Kidney glomerular epithelial cell (primary cell): Measurements from ENCODE around the gene ESYT1.
A peak's percentile ranks its signal among the peaks of the same experiment; 100 is the strongest.

Experiments
- DNase-seq: peaks from one replicate; lab custom pipeline; 2025; lab: John Stamatoyannopoulos, UW

ESYT1 gene

DNA sequence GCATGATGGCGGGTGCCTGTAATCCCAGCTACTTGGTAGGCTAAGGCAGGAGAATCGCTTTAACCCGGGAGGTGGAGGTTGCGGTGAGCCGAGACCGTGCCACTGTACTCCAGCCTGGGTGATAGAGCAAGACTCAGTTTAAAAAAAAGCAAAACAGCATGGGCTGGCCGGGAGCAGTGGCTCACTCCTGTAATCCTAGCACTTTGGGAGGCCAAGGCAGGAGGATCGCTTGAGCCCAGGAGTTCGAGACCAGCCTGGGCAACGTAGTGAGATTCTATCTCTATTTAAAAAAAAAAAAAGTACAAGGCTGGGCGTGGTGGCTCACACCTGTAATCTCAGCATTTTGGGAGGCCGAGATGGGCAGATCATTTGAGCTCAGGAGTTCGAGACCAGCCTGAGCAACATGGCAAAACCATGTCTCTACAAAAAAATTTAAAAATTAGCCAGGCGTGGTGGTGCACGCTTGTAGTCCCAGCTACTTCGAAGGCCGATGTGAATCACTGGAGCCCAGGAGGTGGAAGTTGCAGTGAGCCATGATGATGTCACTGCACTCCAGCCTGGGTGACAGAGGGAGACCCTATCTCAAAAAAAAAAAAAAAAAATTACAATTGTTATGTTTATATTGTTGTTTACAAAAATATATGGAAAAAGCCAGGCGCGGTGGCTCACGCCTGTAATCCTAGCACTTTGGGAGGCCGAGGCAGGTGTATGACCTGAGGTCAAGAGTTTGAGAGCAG lies 28.6 kb downstream of the ESYT1 start:
- peak; percentile 13 for DNase-seq

DNA sequence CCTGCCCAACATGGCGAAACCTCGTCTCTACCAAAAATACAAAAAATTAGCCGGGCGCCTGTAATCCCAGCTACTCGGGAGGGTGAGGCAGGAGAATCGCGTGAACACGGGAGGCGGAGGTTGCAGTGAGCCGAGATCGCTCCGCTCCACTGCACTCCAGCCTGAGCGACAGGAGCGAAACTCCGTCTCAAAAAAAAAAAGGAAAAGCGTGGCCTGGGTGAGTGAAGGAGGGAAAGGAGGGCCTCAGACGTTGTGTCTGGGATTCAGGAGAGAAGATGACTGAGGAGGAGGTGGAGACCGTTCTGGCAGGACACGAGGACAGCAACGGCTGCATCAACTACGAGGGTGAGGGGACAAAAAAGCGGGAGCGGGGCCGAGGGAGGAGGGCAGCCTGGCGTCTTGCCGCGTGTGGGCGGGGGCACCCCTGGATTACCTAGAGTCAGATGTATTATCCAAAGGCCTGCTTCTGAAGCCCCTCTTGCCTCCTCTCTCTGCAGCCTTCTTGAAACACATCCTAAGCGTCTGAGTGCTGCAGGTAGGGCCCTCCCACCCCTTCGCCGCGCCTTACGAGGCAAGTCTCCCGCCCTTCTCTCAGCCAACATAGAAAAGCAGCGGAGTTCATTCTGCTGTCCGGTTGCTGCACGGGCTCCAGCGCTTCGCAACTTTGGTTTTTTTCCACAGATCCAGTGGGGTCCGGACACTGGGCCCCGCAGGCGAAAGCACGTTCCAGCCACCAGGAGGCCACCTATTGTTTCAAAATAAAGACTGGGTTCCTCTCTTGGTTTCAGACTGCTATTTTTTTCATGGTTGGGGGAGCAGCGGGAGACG lies 29.3 kb downstream of the ESYT1 start:
- peak; percentile 93 for DNase-seq

DNA sequence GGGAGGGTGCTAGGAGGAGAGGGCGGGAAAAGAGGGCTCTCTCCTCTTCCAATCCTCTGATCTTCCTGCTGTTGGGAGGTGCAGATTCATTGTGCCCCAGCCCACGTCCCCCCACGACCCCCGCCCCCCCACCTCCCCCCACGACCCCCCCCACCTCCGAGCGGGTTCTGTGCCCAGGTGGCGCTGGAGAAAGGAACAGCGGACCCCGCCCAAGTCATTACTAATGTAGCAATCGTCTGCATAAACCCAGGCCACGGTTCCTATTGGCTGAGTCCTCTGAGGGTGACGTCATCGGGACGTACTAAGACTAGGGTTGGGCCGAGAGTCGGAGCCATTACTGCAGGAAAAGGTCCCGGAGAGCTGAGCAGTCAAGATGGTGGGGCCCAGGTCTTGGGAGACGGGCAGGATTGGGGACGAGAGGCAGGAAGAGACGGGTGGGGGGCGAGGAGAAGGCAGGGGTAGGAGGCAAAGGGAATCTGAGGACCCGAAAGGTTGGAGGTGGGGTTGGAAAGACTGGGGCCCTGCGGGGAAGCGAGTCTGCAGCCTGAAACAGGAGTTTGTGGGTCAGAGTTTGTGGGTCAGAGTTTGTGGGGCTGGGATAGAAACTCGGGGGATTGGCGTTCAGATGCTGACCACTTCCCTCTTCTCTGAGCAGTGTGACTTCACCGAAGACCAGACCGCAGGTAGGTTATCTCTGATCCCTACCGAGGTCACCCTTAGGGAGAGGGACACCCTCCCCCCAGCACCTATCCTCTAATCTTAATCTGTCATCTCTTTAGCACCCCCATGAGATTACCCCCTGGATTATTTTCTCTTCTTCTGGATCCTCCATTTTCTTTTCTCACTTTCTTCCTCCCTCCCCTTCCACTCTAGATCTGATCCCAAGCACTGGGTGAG lies 30.2 kb downstream of the ESYT1 start, which contains the start of gene MYL6:
MYL6 (plus strand) TSS at position 331 of the 897 bp plus-strand sequence; CDS start at position 374, 43 bp downstream.
- DNase-seq = peak; percentile 93

DNA sequence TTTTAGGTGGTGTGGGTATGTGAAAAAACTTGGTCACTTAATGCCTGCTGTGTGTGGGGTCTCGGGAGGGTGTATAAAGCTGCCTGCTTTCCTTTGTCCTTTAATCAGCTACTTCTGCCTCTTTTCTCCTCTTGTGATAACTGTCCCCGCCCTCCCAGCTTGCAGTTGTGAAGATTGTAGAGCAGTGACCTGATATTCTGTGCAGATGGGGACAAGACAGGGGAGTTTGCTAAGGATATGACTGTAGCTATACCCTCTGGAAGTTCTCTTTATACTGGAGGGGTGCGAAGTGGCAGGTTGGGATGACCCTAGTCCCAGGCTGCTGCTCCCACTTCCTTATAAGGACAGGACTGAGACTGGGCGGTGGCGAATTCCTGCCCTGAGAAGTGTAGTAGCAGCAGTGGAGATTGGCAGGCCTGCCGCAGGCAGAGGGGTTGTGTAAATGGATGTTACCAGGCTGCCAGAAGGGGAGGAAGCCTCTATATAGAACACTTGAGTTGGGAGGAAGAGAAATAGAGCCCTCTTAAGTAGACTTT lies 30.9 kb downstream of the ESYT1 start:
- peak; percentile 34 for DNase-seq

DNA sequence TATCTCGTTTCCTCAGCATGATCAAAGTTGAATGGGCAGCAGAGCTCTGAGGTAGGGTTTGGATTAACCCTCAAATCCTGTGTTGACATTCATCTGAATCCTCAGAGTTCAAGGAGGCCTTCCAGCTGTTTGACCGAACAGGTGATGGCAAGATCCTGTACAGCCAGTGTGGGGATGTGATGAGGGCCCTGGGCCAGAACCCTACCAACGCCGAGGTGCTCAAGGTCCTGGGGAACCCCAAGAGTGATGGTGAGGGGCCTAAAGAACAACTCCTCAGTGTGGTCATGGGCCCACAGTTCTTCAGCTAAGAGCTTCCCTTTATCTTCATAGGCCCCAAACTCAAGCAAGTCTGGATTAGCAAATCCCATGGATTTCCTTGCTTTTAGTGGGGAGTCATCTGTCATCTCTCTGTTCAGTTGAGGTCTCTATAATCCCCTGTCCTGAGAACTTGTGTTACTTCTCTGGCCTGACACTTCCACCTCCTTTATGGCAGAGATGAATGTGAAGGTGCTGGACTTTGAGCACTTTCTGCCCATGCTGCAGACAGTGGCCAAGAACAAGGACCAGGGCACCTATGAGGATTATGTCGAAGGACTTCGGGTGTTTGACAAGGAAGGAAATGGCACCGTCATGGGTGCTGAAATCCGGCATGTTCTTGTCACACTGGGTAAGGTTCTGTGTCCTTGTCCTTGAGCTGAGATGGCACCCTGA lies 31.6 kb downstream of the ESYT1 start:
- DNase-seq = no peak

DNA sequence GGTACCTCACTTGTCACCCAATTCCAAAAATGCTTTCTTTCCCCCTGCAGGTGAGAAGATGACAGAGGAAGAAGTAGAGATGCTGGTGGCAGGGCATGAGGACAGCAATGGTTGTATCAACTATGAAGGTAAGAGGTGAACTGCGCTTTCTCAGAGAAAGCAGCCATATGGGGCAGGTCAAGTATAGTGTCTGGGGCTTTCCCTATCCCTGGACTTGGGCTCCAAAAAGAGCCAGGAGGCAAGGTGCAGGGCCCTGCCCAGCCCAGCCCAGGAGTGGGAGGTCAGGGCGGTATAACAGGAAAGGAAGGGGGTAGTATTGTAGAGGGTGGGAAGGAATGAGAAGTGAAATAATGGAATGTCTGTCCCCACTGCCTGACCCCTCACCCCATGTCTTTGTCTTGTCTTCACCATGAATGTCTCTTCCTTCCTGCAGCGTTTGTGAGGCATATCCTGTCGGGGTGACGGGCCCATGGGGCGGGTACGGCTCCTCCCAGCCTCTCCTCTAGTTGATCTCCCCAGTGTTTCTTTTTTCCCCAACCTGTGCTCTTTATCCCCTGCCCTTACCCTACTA lies 32.2 kb downstream of the ESYT1 start:
- peak; percentile 14 for DNase-seq

DNA sequence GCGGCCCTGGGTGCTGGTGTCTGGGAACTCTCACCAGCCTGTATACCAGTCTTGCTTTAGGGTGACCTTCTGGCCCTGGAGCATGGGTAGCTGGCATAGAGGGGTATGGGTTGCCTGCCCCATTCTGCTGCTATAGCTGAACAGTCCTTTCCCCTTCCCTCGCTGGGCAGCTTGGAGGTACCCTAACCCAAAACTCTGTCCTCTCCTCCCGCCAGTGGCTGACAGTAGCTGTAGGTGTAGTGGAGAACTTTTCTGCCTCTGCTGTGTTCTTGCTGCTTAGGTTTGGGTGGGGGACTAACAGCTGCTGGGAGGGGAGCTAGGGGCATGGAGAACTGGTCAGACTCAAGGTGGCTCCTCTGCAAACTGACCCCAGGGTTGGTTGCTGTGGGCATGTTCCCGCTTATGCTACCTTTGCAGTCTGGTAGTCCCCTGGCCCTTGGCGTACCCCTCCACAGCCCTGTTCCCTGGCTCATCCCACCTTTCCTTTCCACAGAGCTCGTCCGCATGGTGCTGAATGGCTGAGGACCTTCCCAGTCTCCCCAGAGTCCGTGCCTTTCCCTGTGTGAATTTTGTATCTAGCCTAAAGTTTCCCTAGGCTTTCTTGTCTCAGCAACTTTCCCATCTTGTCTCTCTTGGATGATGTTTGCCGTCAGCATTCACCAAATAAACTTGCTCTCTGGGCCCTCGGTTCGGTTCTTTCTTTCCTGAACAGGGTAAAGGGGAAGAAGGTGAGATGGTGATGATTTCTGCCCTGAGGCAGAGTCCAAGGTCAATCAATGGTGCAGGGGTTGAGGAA lies 33.0 kb downstream of the ESYT1 start:
- no peak for DNase-seq

DNA sequence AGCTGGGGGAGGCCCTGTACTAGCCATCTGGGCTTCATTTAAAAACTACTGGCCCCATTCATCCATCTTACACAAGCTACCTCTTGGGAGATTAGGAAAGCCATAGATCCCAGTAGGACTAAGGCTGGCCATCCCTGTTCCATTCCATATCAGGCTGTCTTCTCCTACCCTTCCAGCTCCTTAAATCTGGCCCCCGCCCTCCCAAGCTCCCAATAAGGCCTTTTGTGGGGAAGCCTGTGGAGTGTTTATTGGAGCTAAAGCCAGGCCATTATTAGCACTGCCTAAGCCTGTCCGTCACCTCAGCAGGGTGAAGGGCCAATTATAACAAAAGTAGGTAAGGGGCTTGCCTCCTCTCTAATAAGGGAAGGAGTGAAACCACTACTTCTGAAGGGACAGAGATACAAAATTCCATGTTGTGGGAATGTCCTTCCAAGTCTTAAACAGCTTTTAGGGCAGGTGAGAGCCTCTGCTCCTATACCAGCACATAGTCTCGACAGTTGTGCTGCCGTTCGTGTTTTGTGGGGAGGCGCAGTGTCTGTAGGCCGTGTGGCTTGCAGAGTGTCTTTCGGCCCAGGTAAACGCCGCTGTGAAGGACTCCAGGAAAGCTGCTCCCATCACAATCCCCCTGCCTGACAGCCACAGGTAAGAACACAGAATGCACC lies 33.8 kb downstream of the ESYT1 start:
- no peak for DNase-seq

DNA sequence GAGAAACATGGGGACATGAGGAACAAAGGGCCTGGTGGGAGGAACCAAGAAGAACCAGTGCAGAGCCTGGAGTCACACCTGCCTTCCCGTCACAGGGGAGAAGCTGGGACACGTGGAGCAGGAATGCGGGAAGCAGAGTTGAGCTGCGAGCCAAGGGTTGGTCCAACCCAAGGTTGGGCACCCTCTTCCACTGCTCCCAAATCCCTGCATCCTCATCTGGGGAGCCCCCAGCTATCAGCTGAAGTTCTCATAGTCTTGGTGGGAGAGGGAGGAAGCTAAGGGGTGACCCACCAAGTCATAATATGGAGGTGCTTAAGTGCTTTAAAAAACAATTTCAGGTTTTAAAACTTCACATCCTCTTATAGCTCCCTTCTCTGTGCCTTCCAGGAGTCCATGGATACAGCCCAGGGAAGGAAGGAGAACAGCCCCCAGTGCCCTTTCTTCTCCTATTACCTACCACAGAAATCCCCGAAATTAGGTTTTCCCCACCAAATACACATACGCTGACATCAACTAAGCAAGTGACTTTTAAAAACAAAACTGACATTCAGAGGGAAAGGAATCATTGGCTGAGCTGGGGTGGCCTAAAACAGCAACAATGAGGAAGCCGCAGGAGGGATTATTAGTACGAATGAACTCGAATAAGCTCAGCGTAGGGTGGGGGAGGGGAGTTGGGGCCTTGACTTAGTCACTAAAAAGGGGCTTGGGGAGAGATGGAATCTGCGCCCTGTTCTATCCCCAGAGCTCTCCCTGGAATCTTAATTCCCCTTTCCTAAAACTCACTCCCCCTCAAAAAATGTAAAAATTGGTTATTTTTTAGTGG lies 34.6 kb downstream of the ESYT1 start:
- DNase-seq = no peak

DNA sequence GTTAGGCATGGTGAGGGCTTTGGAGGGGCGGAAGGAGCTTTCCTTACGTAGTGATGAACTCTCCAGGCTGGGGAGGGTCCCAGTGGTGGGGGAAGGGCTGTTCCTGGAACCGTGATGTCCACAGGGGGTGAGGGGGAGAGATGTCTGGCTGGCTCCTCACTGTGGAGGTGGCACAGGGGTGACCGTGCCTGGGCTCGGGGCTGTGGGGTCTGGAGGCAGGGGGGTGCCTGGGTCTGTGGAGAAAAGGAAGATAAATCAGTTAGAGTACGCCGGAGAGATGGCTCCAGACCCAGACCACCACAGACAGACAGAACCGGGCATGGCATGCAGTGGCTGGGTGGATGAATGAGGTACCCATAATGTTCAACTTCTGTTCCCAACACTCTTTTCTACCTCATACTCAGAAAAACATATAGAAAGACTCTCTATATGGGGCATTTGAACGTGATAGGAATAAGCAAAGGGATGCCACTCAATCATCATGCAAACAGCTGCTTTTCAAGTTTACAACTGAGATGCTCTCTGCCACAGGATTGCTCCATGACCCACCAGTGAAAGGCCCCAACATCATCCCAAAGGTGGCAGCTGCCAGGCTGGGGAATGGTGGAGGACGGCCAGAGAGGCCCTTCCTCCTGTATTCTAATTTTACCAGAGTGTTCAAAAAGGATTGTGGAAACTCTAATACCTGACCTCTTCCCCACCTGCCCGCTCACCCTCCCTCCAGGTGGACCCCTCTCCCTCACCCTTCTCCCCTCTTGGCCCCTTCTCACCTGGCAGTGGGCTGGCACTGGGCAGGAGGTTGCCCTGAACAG lies 35.7 kb downstream of the ESYT1 start:
- DNase-seq = no peak

DNA sequence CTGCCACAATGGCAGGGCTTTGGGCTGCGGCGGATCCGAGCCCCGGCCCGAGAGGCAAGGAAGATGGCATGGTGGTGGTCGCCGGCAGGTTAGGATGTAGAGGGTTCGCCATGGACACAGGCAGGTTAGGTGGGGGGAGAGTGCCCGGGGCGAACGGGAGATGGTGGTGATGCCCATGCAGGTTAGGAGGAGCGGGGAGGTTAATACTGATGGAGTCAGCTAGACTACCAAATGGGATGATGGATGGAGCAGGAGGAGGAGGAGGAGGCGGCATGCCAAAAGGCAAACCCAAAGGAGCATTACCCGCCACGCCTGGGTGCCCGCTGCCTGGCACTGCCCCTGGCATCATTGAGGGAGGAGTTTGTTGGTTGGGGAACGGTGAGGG lies 36.3 kb downstream of the ESYT1 start:
- peak; percentile 12 for DNase-seq

DNA sequence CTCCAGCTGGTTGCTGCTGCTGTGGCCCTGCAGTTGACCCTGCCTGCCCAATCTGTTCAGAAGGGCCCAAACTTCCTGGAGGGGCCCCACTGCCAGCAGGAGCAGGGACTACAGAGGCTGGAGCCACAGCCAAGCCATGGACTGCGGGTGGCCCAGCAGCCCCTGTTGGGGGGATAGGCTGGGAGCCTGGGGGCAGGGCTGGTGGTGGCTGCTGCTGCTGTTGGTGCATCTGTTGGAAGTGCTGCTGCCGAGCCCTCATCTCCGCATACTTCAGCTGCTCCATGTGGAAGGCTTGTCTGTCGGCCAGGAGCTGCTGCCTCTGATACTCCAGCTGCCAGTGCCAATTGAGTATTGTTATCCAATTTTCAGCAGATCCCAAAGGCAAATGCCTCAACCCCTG lies 37.3 kb downstream of the ESYT1 start:
- DNase-seq = no peak

DNA sequence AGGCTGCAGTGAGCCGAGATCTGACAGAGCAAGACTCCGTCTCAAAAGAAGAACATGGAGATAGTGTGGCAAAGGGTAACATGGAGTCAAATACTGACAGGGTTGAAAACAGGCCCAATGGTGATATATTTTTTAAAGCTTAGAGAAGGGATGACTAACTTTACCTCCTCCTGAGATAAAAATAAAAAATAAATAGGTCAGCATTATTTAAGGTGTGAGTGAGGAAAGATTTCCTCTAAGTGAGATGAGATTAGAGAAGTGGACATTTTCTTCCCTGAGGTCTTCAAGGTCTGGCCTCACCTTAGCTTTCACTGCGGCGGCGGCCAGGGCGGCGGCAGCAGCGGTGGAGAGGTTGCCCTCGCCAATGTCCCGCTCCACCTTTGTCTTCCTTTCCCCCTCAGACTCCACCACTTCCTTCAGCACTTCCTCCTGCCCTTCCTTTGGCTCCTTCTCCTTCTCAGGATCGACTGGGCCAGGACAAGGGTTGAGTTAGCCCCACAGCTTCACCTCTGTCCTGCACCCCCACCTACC lies 41.2 kb downstream of the ESYT1 start:
- DNase-seq = no peak

DNA sequence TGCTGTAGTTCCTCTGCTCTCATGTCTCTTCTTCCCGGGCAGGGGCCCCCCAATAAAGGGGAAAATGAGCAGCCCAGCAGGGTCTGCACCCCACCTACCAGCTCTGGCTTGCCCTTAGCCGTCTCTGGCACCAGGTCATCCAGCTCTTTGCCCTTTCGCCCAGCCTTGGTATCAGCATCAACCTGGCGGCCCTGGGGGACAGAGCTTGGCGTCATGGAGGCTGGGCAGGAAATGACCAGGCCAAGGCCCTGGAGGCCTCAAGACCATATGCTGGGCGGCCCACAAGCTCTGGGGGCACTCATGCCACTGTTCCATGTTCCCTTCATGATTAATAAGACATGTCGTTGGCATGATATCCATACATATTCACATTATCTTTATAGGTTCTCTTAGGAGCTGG lies 44.8 kb downstream of the ESYT1 start:
- DNase-seq = no peak

DNA sequence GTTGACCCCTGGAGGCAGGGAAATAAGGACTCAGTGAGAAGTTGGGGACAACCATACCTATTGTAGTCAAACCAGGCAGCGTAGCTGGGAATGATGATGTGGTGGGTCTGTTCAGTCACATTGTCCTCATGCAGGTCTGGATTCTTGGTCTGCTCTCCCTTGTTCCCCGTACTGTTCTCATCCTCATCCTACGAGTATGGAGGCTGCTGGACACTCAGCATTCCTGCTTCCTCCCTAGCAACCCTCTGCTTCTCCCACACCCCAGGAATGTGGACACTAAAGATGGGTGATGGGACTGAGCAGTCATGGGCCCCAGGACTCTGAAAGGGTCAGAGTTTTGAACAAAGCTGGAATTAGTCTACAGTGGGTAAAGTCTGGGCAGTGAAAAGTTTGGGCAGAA lies 50.3 kb downstream of the ESYT1 start:
- no peak for DNase-seq

DNA sequence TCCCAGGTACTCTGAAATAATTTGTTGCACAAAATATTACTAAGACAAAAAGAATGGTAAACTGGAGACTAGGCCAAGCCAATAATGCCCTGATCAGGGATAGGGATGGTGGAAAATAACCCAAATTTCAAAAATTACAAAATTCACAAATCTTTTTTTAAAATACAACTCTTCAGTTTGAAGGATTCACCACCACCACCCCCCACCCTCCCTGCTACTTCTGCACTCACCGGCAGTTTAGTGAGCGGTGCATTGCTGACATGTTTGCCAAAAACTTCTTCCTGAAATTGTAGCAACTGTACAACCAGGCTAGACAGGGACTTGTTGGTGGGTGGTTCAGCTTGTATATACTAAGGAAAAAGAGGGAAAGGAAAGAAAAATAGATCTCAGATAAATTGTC lies 58.9 kb downstream of the ESYT1 start:
- no peak for DNase-seq

DNA sequence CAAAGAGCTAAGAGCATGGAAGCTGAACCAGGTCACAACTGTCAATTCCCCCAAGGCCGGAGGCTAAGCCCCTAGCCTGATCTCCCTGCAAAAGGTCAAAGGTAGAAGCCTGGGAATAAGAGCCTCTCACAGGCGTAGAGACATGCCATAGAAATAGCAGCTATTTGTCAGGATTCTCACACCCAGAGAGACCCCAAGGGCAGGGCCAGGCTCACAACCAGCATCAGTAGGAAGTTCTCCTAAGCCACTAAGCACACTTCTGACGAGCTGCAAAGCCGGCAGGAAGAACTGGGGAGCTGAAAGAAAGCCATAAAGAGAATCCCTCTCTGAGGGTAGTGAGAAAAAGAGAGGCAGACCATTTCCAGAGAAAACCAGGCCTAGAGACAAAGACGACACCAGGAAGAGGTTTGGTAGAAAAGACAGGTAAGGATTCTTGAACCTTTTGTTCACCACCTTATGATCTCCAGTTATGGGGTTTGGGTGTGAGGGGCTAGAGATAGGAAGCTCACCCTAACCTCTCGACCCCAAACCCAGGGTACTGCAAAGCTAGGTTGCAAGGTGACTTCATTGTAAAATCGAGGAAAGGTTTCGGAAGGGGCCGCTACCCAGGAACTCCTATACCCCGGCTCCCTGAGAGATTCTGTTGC lies 60.2 kb downstream of the ESYT1 start:
- DNase-seq = no peak
